Fibroblast of mammary gland (primary cell): ENCODE measurements around the gene RANBP17.

ENCODE experiments used
- DNase-seq: peaks from one replicate; pipeline ENCODE4 v3.0.0-alpha.2; 2010; ENCODE audit warnings: low read depth
- H3K4me3 ChIP-seq: 2 replicates; pipeline ENCODE4 v1.5.1; 2011; ENCODE audit warnings: low read depth, mild to moderate bottlenecking, low read length, moderate library complexity; ENCODE audit not compliant: control insufficient read depth
- TF ChIP-seq, protein P1 (sequence below): conservative IDR thresholded peaks from 2 replicates; pipeline ENCODE4 v1.5.1; 2011; ENCODE audit warnings: low read depth, low read length, inconsistent platforms; ENCODE audit not compliant: control insufficient read depth, insufficient read depth

The RANBP17 gene

DNA sequence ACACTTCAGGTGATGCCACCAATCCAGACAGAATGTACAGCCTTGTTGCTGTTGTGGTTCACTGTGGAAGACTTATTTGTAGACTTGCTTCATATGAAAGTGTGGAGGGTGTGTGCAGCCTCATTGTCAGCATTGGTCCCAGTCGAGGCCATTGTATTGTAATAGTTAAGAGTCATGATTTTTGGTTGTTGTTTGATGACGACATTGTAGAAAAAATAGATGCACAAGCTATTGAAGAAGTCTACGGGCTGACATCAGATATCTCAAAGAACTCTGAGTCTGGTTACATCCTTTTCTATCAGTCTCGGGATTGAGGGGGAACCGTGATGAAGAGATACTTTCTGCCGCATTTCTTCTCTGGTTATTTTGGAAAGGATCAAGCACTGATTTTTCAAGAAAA is 390.9 kb downstream of the RANBP17 start:
- no peak for DNase-seq
- no peak overlapping the region for H3K4me3 ChIP-seq
- TF ChIP-seq, protein P1, sequence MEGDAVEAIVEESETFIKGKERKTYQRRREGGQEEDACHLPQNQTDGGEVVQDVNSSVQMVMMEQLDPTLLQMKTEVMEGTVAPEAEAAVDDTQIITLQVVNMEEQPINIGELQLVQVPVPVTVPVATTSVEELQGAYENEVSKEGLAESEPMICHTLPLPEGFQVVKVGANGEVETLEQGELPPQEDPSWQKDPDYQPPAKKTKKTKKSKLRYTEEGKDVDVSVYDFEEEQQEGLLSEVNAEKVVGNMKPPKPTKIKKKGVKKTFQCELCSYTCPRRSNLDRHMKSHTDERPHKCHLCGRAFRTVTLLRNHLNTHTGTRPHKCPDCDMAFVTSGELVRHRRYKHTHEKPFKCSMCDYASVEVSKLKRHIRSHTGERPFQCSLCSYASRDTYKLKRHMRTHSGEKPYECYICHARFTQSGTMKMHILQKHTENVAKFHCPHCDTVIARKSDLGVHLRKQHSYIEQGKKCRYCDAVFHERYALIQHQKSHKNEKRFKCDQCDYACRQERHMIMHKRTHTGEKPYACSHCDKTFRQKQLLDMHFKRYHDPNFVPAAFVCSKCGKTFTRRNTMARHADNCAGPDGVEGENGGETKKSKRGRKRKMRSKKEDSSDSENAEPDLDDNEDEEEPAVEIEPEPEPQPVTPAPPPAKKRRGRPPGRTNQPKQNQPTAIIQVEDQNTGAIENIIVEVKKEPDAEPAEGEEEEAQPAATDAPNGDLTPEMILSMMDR, result no peak

DNA sequence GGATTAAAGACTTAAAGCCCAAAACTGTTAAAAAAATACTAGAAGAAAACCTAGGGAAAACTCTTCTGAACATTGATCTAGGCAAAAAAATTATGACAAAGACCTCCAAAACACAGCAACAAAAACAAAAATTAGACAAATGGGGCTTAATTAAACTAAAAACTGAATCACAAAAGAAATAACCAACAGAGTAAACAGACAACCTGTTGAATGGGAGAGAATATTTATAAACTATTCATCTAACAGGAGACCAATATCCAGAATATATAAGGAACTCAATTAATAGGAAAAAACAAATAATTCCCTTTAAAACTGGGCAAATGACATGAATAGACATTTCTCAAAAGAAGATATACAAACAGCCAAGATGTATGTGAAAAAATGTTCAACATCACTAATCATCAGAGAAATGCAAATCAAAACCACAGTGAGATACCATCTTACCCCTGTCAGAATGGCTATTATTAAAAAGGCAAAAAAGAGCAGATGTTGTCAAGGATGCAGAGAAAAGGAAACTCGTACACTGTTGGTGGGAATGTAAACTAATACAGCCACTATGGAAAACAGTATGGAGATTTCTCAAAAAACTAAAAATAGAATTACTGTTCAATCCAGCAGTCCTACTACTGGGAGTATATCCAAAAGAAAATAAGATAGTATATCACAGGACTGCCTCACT is 397.1 kb downstream of the RANBP17 start:
- H3K4me3 ChIP-seq, result no peak overlapping the region
- no peak for DNase-seq
- TF ChIP-seq, protein P1, result no peak

DNA sequence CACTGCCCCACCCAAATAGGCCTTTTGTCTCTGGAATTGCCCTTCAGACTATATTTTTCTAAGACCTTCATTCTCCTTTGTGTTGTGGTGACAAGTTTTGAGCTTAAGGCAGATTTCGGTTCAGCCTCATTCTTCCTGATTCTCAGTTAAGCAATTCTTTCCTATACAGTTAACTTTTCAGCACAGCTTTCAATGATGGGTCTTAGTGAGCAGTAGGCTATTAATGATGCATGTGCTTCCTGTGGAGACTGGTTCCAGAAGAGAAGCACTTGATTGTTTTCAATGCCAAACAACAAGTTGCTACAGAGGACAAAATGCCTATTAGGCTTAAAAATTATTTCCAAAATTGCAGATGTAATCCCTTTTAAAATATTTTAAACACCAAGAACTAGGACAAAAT is 399.5 kb downstream of the RANBP17 start:
- H3K4me3 ChIP-seq, result no peak overlapping the region
- TF ChIP-seq, protein P1, result no peak
- DNase-seq, result no peak

DNA sequence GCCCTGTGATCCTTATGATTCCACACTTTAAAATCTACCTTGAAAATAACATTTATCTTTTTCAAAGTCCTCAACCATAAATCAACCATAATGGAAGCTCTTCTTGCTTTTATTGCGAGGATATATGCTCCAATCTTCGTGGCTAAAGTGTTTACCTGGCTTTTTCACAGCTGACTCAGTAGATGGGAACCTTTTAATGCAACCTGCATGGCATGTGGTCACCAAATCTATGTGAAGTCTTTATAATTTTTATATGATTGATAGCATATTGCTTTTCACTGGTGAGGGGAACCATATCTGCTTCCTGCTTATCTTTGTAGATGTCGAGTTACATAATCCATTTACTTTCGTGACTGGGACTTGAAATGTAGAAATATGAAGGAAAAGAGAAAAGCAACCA is 400.1 kb downstream of the RANBP17 start:
- TF ChIP-seq, protein P1, result no peak
- DNase-seq, result no peak
- no peak overlapping the region for H3K4me3 ChIP-seq

DNA sequence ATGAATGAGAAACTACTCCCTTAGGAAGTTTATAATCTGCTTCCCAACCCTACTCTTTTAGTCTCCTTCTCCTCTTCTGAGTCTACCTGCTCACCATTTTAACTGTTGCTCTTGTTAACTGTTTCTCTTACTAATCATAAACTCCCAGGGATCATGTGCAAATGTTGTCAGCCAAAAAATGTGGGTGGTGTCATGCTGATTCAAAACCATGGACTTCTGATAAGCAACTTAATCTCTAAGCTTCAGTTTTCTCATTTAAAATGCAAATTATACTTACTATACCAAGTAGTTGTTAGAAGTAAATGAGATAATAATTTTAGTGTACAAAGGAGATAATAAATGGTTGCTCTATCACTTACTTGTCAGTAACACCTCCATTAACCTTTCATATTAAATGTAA is 401.4 kb downstream of the RANBP17 start:
- TF ChIP-seq, protein P1, result no peak
- H3K4me3 ChIP-seq, result no peak overlapping the region
- DNase-seq, result no peak

DNA sequence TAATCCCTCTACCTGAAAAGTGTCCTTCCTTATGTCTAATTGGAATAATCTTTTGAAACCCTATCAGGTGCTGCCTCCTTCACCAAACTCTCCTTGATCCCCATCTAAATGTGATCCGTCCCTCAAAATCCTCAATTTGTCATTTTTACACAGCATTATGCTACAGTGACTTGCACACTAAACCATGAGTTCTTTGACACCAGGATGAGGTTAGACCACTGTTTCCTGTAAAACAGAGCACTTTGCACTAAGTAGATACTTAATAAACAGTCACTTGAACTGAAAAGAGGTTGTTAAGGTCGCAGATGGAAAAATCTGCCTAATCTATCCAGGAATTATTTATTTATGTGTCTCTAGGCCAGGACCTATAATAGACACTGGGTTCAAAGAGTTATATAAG is 403.0 kb downstream of the RANBP17 start:
- H3K4me3 ChIP-seq, result no peak overlapping the region
- TF ChIP-seq, protein P1, result no peak
- DNase-seq, result no peak
